NCI-H2227 (cell line): ENCODE measurements around the gene ANKRD2.
"Not testable (repeated sequence)": the region's sequence is repeated elsewhere in the genome, so short reads cannot be mapped to it uniquely, and the experiment has no call there.

ENCODE experiments used
- DNase-seq: peaks from one replicate; lab custom pipeline; 2025; ENCODE audit not compliant: unreplicated experiment; lab: John Stamatoyannopoulos, UW

ANKRD2 gene

GRCh38 chr10:97572214-97572989, at the start of gene ANKRD2:
TSS of gene ANKRD2 (plus strand) at chr10:97572779. CDS start at chr10:97572789, 10 bp downstream.
- peak; percentile 65 for DNase-seq

GRCh38 chr10:97522937-97523336, 49.6 kb upstream of the ANKRD2 start:
- no peak for DNase-seq

- DNase-seq: no peak
Measured at GRCh38 chr10:97525086-97525485, 47.5 kb upstream of the ANKRD2 start.

GRCh38 chr10:97525683-97526110, 46.9 kb upstream of the ANKRD2 start:
- no peak for DNase-seq

- not testable (repeated sequence) for DNase-seq
Measured at GRCh38 chr10:97528876-97529275, 43.7 kb upstream of the ANKRD2 start.

GRCh38 chr10:97529685-97530465, 42.7 kb upstream of the ANKRD2 start:
- DNase-seq: no peak

GRCh38 chr10:97531401-97531986, 41.1 kb upstream of the ANKRD2 start:
- DNase-seq: no peak

- no peak for DNase-seq
Measured at GRCh38 chr10:97532935-97533671, 39.5 kb upstream of the ANKRD2 start.

GRCh38 chr10:97533888-97534287, 38.7 kb upstream of the ANKRD2 start:
- DNase-seq: no peak

- DNase-seq: no peak
Measured at GRCh38 chr10:97534746-97535367, 37.7 kb upstream of the ANKRD2 start.

GRCh38 chr10:97537186-97537869, 35.3 kb upstream of the ANKRD2 start:
- DNase-seq: no peak

GRCh38 chr10:97538411-97538810, 34.2 kb upstream of the ANKRD2 start:
- no peak for DNase-seq

GRCh38 chr10:97538839-97539238, 33.7 kb upstream of the ANKRD2 start:
- no peak for DNase-seq

- no peak for DNase-seq
Measured at GRCh38 chr10:97539523-97540200, 32.9 kb upstream of the ANKRD2 start.

GRCh38 chr10:97540669-97541500, 31.7 kb upstream of the ANKRD2 start:
- no peak for DNase-seq

GRCh38 chr10:97542169-97543024, 30.2 kb upstream of the ANKRD2 start:
- peak; percentile 6 for DNase-seq

- DNase-seq: no peak
Measured at GRCh38 chr10:97543025-97543546, 29.5 kb upstream of the ANKRD2 start.
